Astrocyte (in vitro differentiated cells and primary cell): ENCODE results near the gene RBM19. TPM values are rescaled to one million over a fixed set of nuclear protein-coding genes. Genes with fewer than 3 reads are reported as not detected.

ENCODE experiments used
- DNase-seq: peaks from one replicate; pipeline ENCODE4 v3.0.0-alpha.2; 2010; ENCODE audit warnings: low read depth
- FAIRE-seq: peaks from 2 replicates; lab custom pipeline; 2011; peaks lifted over from hg19 to GRCh38; lab: Jason Lieb, UNC
- H2AFZ ChIP-seq: 2 replicates; pipeline ENCODE4 v1.6.0; 2012; ENCODE audit warnings: low read depth, low read length, inconsistent platforms
- H3K27ac ChIP-seq: 2 replicates; pipeline ENCODE4 v1.5.1; 2011; ENCODE audit warnings: low read depth, low read length, inconsistent platforms
- H3K27me3 ChIP-seq: 2 replicates; pipeline ENCODE4 v1.6.0; 2011; ENCODE audit warnings: low read length, inconsistent platforms; ENCODE audit not compliant: insufficient read depth
- H3K36me3 ChIP-seq: 2 replicates; pipeline ENCODE4 v1.5.1; 2011; ENCODE audit warnings: low read length, inconsistent platforms; ENCODE audit not compliant: insufficient read depth
- H3K4me1 ChIP-seq: 2 replicates; pipeline ENCODE4 v1.5.1; 2011; ENCODE audit warnings: low read length, inconsistent platforms; ENCODE audit not compliant: insufficient read depth
- H3K4me2 ChIP-seq: 2 replicates; pipeline ENCODE4 v1.6.0; 2012; ENCODE audit warnings: low read length, inconsistent platforms
- H3K4me3 ChIP-seq: 2 replicates; pipeline ENCODE4 v1.5.1; 2011; ENCODE audit warnings: low read depth, mild to moderate bottlenecking, low read length, inconsistent platforms; ENCODE audit not compliant: insufficient read depth
- H3K79me2 ChIP-seq: 2 replicates; pipeline ENCODE4 v1.6.0; 2012; ENCODE audit warnings: mild to moderate bottlenecking, low read length, inconsistent platforms; ENCODE audit not compliant: insufficient read depth
- H3K9ac ChIP-seq: 2 replicates; pipeline ENCODE4 v1.6.0; 2012; ENCODE audit warnings: mild to moderate bottlenecking, low read length, inconsistent platforms
- H3K9me3 ChIP-seq: 2 replicates; pipeline ENCODE4 v1.5.1; 2012; ENCODE audit warnings: low read depth, mild to moderate bottlenecking, low read length, inconsistent platforms; ENCODE audit not compliant: insufficient read depth
- H4K20me1 ChIP-seq: 2 replicates; pipeline ENCODE4 v1.6.0; 2012; ENCODE audit warnings: low read length, inconsistent platforms; ENCODE audit not compliant: insufficient read depth
- H3K27ac Mint-ChIP-seq: one replicate; pipeline ENCODE4 v1.8.0; 2021; ENCODE audit warnings: mild to moderate bottlenecking, mixed read lengths; ENCODE audit not compliant: unreplicated experiment
- H3K27me3 Mint-ChIP-seq: one replicate; pipeline ENCODE4 v1.8.0; 2021; ENCODE audit warnings: low read depth, mixed read lengths; ENCODE audit not compliant: unreplicated experiment
- H3K36me3 Mint-ChIP-seq: one replicate; pipeline ENCODE4 v1.8.0; 2021; ENCODE audit warnings: low read depth, mixed read lengths; ENCODE audit not compliant: unreplicated experiment
- H3K4me1 Mint-ChIP-seq: one replicate; pipeline ENCODE4 v1.8.0; 2021; ENCODE audit warnings: low read depth, mixed read lengths; ENCODE audit not compliant: unreplicated experiment
- H3K4me3 Mint-ChIP-seq: one replicate; pipeline ENCODE4 v1.8.0; 2021; ENCODE audit warnings: mild to moderate bottlenecking, moderate library complexity, mixed read lengths; ENCODE audit not compliant: unreplicated experiment
- H3K9me3 Mint-ChIP-seq: one replicate; pipeline ENCODE4 v1.8.0; 2021; ENCODE audit warnings: mild to moderate bottlenecking, mixed read lengths; ENCODE audit not compliant: unreplicated experiment
- EZH2 ChIP-seq: IDR thresholded peaks from 2 replicates; pipeline ENCODE4 v1.6.1; 2012; ENCODE audit warnings: mild to moderate bottlenecking, low read length, inconsistent platforms; ENCODE audit not compliant: insufficient read depth
- total RNA-seq: library from RNA; stranded (reverse); gene quantifications from 2 replicates; pipeline ENCODE4 v1.2.1, GENCODE V29; 2021
- TF ChIP-seq, protein P1 (sequence below): IDR thresholded peaks from 2 replicates; pipeline ENCODE4 v1.5.1; 2011; ENCODE audit warnings: low read depth, mild to moderate bottlenecking, inconsistent platforms, low read length, moderate library complexity; ENCODE audit not compliant: insufficient read depth

Gene RBM19
- total RNA-seq, 1 donor from 2014 or later, result 32.3 TPM

- H3K9me3 Mint-ChIP-seq, result no peaks in the 10 kb centered on the region
- H3K27me3 Mint-ChIP-seq, result no peaks in the 10 kb centered on the region
- Histone ChIP-seq H4K20me1 (no peaks in the 10 kb centered on the region), H3K9me3 (no peaks in the 10 kb centered on the region), H3K4me2 (no peak overlapping the region), H3K27ac (peak overlapping the region; percentile 87), H3K9ac (peak overlapping the region; percentile 70), H3K27me3 (no peaks in the 10 kb centered on the region), H3K4me3 (no peak overlapping the region), H2AFZ (no peak overlapping the region), H3K36me3 (no peaks in the 10 kb centered on the region), H3K4me1 (peaks cover 17% of the 10 kb centered on the region), H3K79me2 (no peaks in the 10 kb centered on the region)
- no peak overlapping the region for H3K27ac Mint-ChIP-seq
- H3K4me3 Mint-ChIP-seq, result no peak overlapping the region
- TF ChIP-seq, protein P1, sequence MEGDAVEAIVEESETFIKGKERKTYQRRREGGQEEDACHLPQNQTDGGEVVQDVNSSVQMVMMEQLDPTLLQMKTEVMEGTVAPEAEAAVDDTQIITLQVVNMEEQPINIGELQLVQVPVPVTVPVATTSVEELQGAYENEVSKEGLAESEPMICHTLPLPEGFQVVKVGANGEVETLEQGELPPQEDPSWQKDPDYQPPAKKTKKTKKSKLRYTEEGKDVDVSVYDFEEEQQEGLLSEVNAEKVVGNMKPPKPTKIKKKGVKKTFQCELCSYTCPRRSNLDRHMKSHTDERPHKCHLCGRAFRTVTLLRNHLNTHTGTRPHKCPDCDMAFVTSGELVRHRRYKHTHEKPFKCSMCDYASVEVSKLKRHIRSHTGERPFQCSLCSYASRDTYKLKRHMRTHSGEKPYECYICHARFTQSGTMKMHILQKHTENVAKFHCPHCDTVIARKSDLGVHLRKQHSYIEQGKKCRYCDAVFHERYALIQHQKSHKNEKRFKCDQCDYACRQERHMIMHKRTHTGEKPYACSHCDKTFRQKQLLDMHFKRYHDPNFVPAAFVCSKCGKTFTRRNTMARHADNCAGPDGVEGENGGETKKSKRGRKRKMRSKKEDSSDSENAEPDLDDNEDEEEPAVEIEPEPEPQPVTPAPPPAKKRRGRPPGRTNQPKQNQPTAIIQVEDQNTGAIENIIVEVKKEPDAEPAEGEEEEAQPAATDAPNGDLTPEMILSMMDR, result no peak
- TF ChIP-seq EZH2, result no peak
- DNase-seq (no peak), FAIRE-seq (no peak)
- H3K36me3 Mint-ChIP-seq, result peaks cover 21% of the 10 kb centered on the region
- H3K4me1 Mint-ChIP-seq, result peaks cover 10% of the 10 kb centered on the region
These were observed 90.0 kb downstream of the RBM19 start for GRCh38 chr12:113876160-113876559.

- Mint-ChIP-seq H3K27me3 (no peaks in the 10 kb centered on the region), H3K4me3 (no peak overlapping the region), H3K9me3 (no peaks in the 10 kb centered on the region), H3K27ac (peak overlapping the region; percentile 28), H3K36me3 (peaks cover 21% of the 10 kb centered on the region), H3K4me1 (peaks cover 10% of the 10 kb centered on the region)
- H3K9me3 ChIP-seq, result no peaks in the 10 kb centered on the region
- no peaks in the 10 kb centered on the region for H3K36me3 ChIP-seq
- peak overlapping the region; percentile 74 for H2AFZ ChIP-seq
- H3K9ac ChIP-seq, result peak overlapping the region; percentile 70
- peaks cover 17% of the 10 kb centered on the region for H3K4me1 ChIP-seq
- H3K27me3 ChIP-seq, result peaks cover 3% of the 10 kb centered on the region
- no peaks in the 10 kb centered on the region for H3K79me2 ChIP-seq
- FAIRE-seq (no peak), DNase-seq (peak; percentile 70)
- H4K20me1 ChIP-seq, result no peaks in the 10 kb centered on the region
- TF ChIP-seq EZH2, result no peak
- TF ChIP-seq, protein P1, result no peak
- H3K4me3 ChIP-seq, result no peak overlapping the region
- peak overlapping the region; percentile 87 for H3K27ac ChIP-seq
- H3K4me2 ChIP-seq, result peak overlapping the region; percentile 72
These were observed 90.4 kb downstream of the RBM19 start for GRCh38 chr12:113875691-113876090.

DNA sequence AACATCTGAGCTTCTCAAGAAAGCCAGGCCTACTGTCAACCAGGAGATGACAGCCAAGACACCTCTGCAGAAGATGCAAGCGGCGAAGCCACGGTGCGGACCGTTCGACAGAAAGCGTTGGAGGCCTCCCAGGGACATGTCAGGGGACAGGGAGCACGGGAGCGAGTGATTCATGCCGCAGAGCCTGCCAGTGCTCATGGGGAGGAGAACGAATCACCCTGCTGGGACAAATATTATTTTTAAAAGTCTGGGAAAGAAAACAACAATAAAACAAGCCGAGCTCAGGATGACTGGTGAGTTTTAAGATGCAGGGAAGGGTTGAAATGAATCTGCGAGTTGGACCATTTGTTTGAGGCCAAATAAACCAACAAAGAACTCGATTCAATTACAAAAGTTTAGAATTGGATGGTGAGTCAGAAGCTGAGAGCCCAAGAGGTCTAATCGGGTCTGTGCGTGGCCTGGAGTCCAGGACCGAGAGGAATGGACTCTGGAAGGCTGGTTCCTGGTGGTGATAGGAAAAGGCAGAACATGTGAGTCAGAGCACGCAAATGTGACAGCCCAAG is 91.0 kb downstream of the RBM19 start:
- Mint-ChIP-seq H3K9me3 (no peaks in the 10 kb centered on the region), H3K36me3 (peaks cover 25% of the 10 kb centered on the region)

More for the DNA sequence above, 91.0 kb downstream of the RBM19 start:
- Mint-ChIP-seq H3K4me3 (peak overlapping the region; percentile 17), H3K4me1 (peaks cover 10% of the 10 kb centered on the region), H3K27me3 (no peaks in the 10 kb centered on the region), H3K27ac (peak overlapping the region; percentile 28)
- H3K9me3 ChIP-seq, result no peaks in the 10 kb centered on the region
- peak overlapping the region; percentile 72 for H3K4me2 ChIP-seq
- H3K27me3 ChIP-seq, result peaks cover 3% of the 10 kb centered on the region
- no peaks in the 10 kb centered on the region for H3K36me3 ChIP-seq
- no peak overlapping the region for H3K4me3 ChIP-seq
- H3K9ac ChIP-seq, result peak overlapping the region; percentile 70
- H4K20me1 ChIP-seq, result no peaks in the 10 kb centered on the region
- H3K4me1 ChIP-seq, result peaks cover 17% of the 10 kb centered on the region
- peak overlapping the region; percentile 87 for H3K27ac ChIP-seq
- peak; percentile 85 for DNase-seq
- H3K79me2 ChIP-seq, result no peaks in the 10 kb centered on the region
- peak overlapping the region; percentile 74 for H2AFZ ChIP-seq
- TF ChIP-seq, protein P1, result no peak
- no peak for TF ChIP-seq EZH2
- FAIRE-seq, result no peak
